Hippocampal formation (tissue), 2 donors: ENCODE measurements around the gene CYFIP2.
A peak's percentile ranks its signal among the peaks of the same experiment; 100 is the strongest.
"Not testable (repeated sequence)": the region's sequence is repeated elsewhere in the genome, so short reads cannot be mapped to it uniquely, and the experiment has no call there.

ENCODE experiments used
- DNase-seq, 2 donors: peaks; one replicate each; lab custom pipeline; 2025; lab: John Stamatoyannopoulos, UW

Gene CYFIP2

DNA sequence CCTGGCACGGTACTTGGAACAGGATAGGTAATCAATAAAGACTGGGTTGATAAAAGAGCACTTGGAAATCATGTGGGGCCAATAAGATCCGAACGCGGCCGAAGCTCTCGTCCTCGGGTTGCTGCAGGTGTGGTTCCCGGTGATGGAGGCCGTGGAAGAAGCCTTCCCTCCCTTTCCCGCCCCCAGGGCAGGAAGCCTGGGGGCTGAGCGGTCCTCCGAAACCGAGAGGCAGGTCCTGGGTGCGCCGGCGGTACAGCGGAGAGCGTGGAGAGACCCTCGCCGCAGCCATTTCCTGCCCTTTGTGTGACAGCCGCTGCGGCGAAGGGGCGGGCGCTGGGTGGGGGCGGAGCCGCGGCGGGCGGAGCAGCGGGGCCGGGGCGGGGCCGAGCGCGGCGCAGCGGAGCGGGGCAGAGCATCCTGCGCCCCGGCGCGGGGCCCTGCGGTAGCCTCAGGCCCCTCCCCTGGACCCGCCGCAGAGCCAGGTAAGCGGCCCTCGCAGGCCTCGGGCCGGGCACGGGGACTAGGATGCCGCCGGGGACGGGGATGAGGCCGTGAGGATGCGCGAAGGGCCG is at the start of gene CYFIP2:
Gene CYFIP2 (plus strand): TSS at position 410 of the 572 bp plus-strand sequence. CDS start 19,239 bp downstream, outside the sequence.
- DNase-seq, result peak; percentile 49 to 55

DNA sequence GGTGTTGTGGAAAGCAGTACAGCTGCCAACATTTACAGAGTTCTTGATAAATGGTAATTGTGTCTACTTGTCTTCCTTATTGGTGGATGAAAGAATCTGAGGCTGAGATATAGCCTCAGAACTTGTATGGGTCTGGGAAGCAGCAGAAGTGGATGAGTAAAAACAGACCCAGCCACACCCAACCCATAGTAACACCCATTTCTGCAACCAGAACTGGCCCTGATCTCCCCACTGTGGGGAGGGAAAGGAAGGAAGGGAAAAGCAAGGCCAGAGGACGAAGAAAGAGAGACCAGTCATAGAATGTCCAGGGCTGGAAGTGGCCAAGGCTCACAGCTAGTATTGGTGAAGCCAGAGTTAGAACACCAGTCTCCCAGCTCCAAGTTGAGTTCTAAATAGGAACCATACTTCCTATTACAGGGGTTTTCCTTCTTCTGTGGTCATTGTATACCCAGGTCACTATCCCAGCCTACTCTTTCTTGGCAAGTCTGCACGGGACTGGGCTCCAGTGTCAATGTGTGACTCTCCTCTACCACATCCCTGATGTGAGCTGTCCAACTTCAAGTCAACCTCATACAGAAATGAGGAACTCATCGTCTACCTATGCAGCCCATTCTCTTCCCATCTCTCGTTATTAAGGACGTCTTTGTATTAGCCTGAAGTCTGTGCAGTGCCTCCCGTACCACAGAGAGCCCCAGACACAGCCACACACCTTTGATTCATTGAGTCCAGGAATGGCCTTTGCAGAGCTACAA is 49.4 kb upstream of the CYFIP2 start:
- no peak for DNase-seq

DNA sequence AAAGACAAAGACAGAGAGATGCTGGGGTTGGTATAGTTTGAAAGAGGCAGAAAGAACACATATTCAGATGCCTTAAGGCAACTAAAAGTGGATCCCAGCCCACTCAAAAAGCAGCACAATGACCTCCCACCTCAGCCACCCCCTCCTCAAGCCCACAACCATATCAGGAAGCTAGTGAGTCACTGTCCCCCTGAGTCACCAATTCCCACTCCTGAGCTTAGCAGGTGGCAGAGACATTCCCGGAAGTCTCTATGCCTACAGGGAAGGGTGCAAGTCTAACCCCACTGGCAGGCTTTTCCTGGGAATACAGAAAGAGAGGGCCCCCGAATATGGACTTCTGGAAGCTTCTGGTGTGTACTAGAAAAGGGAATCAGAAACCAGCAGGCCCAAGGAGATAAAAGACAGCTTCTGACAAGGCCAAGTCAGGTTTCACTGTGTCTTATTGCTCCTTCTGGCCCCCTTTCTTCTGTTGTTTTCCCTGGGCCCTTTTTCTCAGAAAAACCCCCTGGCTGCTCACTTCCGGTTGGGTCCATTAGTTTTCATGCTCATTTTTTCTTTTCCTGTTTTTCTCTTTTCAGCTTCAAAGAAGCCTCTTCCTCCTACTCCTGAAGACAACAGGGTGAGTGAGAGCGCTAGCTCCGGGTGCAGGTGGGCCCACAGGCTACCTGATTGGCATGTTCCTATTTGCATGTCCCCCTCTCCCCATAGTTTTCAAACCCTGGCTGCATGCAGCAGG is 48.5 kb upstream of the CYFIP2 start:
- DNase-seq, result no peak

DNA sequence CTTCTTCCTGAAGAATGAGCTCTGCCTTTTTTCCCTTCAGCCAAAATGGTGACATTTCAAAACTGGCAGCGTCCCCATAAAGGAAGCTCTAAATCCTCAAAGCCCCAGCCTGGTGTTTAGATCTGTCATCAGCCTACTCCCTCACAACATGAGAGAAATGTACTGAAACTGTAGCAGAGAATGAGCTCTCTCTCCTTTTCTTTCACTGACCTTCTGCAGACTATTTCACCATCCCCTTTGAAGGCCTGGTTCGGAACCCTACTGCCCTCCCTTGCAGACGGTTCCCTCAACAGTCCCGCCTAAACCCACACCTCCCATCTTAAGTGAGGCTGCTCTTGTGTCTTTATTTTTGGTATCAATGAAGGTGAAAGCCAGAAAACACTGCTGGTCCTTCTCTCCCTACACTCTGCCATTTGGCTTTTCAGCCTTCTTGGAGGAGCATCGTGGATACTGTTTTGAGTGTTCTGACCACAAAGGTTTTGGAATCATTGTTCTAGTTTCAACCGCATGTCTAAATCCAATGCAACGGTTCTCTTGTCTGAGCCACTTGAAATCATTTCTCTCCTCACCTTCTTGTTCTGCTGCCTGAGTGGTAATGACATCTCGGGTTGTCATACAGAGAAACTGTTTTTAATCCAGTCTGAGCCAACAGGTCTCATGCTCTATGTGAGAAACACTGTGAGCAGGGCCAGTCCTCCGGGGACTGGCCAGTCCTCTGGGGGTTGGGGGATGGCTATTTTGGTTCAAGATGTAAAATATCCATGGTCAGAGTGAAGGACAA is 46.2 kb upstream of the CYFIP2 start:
- no peak for DNase-seq

DNA sequence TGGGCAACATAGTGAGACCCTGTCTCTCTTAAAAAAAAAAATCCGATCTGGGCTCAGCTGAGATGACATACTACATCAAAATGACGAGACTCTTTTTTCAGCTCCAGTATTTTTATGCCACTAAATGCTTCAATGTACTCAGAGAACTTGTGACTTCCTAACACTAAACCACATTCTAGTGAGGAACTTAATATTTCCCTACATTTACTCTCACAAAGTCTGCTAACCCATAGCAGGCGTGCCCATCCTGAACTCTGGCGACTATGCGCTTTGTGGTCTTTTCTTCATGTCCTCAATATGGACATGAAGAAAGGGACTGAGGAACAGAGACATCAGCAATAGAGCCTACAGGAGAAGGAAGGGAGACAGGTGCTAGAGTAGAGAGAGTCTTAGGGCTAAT is 44.0 kb upstream of the CYFIP2 start:
- DNase-seq, result no peak

DNA sequence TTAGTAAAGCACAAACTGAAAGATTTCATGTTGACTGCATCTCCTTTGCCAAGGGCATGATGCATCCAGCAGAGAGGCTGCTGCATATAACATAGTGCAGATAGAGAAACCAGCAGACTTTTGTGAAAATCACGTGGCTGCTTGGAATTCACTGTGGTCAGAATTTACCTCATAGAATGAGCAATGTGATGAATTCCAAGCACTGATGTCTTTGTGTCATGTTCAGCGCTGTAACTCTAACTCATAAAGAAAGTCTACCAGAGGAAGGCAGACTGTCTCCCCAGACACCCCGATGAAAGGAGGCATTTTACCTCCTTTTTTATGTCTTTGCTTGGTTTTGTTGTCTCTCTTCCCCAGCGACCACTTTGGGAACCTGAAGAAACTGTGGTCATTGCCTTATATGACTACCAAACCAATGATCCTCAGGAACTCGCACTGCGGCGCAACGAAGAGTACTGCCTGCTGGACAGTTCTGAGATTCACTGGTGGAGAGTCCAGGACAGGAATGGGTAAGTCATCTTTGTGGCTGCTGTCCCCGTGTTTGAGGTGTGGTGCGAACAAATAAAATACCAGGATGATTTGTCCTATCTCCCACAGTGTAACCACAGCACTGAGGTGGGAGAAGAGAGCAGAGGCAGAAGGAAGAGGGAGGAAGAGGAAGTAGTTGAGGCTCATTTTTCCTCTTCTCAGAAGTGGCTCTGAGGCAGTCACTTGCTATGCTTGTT is 43.3 kb upstream of the CYFIP2 start:
- no peak for DNase-seq

DNA sequence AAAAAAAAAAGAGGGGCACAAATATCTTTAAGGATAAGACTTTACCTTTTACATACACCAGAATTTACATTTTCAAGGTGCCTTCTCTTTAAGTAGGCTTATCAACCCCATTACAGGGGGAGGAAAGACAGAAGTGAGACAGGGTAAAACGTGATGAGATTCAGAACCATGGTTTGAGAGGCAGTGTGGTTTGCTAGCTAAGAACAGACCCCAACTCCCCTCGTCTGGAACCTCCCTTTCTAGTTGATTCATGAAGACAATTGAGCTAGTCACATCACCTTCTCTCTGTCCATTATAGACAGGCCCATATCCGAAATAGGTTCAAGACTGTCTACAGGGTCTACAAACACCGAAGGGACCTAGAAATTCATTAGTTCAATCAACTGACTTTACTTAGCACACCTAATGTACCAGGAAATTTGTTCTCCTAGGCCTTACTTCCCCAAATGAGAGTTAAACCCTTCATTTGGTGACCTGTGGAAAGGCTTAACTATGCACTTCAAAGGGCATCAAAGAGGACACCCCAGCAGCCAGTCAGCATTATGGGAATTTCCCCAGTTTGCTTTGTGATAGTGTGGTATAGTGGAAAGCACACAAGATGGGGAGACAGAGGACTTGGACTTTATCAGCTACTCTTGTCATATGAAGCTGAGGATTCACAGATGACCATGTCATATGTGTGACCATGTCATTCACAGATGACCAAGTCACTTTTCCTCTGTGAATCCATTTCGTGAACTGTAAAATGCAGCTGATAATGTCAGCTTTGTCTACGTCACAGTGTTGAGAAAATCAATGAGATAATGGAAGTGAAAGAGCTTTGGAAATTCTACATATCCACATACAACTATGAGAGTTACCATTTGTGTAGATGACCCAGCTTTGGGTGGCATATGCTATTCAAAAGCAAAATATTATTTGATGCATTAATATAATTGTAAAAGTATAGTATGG is 40.2 kb upstream of the CYFIP2 start:
- no peak for DNase-seq

DNA sequence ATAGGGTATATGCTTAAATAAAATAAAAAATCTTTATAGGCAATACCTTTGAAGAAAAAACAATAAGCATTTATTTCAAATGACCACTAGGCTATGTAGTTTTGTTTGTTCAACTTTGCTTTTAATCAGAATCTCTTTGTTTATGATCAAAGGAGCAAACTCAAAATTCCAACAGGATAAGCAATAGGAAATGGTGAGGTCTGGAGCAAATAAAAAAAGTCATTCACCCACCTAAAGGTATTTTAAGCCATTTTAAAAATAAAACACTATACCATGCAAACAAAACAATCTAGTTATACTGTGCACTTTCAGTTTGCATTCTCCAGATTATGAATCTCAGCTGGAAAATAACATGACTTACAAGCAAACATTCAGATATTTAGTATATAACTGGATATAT is 35.3 kb upstream of the CYFIP2 start:
- DNase-seq, result no peak

DNA sequence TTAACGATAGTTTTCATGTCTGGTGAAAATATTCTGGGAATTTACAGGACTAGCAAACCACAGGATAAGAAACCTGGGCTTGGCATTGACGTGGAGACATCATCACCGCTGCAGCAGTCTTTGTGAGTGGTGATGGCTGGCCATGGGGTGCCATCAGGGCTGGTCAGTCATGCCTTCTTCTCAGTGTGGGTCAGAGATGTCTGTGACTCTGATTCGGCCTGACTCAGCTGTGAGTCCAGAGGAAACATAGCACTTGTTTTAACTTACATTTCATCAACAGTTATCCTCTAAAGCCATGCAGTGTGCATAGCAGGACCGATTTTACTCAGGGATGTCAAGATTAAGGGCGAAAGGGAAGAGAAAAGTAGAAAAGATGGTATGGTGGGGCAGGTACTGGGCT is 33.2 kb upstream of the CYFIP2 start:
- no peak for DNase-seq

DNA sequence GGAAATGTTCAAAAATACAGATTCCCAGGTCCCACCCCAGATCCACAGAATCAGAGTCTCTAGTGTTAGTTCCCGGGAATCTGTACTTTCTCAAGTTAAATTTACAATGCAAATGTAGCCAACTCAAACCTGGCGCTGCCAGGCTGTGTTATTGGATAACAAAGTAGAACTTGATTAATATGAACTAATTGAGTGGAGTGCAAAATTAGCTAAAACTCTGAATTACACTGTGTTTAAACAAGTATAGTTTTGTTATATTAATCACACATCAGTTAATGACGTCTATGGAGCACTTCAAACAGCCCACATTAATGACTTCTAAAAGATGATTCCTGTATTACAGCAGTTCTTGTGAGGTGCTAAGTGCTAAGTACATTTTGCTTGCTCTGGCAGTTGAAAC is 32.4 kb upstream of the CYFIP2 start:
- DNase-seq, result no peak

DNA sequence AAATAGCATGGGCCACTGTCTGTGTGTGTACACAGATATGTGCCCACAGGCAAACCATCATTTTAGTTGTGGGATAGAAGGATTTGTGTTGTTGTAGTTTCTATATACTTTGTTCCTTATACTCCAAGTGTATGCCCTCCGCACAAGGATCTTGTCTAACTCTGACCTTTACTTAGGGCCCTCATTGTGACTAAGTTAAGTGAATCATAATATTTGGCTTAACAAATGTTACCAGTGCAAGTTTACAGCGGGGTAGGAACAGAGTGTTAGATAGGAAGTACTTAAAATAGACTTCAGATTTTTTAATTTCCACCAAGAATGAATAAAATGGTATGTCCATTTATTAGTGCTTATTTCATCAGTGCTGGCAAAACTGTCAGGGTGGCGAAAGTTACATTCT is 29.5 kb upstream of the CYFIP2 start:
- no peak for DNase-seq

DNA sequence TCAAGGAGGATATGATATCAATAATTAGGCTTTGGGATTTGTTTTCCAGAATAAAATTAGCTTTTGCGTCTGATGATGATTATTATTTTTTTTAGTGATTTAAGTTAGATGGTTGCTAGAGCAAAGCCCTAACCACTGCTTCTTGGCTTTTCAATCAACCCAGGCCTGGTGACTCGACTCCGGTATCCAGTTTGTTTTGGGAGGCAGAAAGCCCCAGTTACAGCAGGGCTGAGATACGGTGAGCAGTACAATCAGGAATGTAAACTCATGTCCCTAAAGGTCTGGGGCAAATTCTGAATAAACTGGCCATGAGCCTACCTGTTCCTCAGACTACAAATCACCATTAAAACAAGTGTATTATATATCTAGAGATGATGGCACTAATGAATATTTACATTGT is 24.4 kb upstream of the CYFIP2 start:
- no peak for DNase-seq

DNA sequence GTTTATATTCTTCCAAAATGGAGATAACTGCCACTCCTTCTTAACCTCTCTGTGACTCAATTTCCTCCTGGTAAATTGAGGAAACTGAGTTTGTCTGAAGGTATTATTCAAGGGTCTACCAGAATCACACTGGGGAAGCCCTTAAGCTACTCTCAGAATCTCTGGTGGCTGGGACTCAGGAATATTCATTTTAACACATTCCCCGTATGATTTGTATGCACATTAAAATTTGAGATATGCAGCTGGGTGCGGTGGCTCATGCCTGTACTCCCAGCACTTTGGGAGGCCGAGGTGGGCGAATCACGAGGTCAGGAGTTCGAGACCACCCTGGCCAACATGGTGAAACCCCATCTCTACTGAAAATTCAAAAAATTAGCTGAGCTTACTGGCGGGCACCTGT is 21.2 kb upstream of the CYFIP2 start:
- DNase-seq, result not testable (repeated sequence)

DNA sequence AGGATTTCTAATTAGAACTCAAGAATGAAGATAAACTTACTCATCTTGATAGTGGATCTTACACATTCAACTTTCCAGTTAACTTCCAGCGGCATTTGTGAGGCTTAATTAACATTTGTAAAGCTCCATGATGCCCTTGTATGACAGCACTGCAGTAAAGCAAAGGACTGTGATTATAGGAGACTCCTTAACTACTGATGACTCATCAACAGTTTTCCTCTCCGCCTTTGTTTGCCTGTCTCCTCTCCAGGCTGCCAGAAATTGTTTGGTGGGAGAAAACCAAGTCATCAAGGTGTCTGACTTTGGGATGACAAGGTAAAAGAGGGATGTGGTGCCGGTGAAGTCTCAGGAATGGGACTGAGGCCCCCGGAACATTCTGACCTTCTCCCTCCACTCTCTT is 20.4 kb upstream of the CYFIP2 start:
- no peak for DNase-seq

DNA sequence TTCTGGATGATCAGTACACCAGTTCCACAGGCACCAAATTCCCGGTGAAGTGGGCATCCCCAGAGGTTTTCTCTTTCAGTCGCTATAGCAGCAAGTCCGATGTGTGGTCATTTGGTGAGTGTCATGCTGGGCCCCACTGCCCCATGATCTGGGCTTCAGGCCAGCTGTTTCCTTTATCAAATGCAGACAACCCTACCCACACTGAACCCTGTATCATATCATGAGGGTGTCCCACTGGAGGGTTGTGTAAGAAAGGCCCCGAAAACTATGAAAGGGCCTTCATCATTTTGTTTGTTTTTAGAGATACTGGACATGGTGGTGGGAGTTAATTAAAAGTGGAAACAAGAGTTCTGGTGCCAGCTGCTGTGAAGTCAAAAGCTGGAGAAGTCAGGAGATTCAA is 20.0 kb upstream of the CYFIP2 start:
- no peak for DNase-seq

DNA sequence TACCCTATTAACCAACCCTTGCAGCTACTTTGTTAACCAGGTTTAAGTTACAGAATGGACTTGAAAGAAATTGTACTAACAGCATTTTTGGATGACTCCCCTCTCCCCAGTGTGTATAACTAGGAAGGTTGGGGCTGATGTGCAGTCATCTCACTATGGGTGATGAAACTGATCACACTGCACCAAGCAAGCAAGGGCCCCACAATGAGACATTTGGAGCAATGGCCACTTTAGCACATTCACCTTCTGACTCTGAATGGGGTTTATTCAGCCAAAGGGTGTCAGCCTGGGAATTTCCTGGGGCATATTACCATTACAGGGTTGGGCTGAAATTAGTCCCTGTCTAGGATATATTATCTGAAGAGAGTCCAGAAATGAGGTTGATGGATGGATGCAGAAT is 18.7 kb upstream of the CYFIP2 start:
- DNase-seq, result no peak

DNA sequence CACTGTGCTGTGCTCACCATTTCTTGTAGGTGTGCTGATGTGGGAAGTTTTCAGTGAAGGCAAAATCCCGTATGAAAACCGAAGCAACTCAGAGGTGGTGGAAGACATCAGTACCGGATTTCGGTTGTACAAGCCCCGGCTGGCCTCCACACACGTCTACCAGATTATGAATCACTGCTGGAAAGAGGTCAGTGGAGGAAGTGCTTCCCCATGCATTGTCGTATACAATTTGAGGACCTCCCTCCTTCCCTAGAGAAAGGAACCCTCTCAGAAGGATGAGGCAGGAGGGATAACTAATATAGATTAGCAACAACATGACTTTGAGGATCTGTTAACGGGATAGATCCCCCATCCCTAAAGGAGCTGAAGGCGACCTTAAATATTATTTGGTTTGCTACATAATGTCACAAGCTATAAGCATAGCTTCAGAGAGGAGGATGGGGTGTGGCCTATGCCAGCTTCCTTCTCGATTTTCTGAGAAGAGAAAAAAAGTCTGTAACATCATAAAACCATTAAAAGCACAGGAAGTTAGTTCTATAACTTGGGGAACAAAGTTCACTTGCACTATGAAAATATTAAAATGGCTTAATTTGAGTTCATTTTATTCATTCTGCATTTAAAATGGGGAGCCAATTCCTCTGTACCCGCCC is 17.0 kb upstream of the CYFIP2 start:
- DNase-seq, result no peak

DNA sequence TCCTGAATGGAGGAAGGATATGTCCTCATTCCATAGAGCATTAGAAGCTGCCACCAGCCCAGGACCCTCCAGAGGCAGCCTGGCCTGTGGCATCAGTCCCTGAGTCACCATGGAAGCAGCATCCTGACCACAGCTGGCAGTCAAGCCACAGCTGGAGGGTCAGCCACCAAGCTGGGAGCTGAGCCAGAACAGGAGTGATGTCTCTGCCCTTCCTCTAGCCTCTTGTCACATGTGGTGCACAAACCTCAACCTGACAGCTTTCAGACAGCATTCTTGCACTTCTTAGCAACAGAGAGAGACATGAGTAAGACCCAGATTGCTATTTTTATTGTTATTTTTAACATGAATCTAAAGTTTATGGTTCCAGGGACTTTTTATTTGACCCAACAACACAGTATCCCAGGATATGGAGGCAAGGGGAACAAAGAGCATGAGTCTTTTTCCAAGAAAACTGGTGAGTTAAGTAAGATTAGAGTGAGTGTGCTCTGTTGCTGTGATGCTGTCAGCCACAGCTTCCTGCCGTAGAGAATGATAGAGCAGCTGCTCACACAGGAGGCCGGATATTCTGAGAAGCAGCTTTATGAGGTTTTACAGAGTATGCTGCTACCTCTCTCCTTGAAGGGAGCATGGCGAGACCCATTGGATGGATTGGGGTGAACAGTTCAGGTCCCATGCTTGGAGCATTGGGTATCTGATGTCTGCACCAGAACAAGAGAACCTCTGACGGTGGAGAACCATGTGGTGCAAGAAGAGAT is 13.0 kb upstream of the CYFIP2 start:
- DNase-seq, result no peak

DNA sequence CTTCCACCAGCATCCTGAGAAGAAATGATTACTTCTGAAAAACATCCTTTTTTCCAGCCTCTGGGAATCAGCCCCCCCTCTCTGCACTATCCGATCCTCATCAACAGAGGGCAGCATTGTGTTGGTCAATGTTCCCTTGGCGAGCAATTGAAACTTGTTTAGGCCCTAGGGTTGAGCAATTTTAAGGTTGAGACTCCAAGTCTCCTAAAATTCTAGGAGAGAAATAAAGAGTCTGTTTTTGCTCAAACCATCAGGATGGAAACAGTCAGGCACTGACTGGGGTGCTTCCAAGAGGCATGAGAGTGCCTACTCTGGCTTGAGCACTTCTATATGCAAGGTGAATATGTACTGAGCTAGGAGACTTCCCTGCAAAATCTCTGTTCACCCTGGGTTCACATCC is 12.4 kb upstream of the CYFIP2 start:
- DNase-seq, result peak; percentile 55 to 63
